Upper lobe of left lung (tissue), 4 donors: ENCODE measurements around the gene CCDC3.

Source experiments
- CTCF ChIP-seq, 6 experiments: fragments of 450-650 bp in 4 of 6; fragments of 200-600 bp in 2 of 6; sonication (generic) in 2 of 6; IDR thresholded peaks; one replicate each; pipeline ENCODE4 v1.5.1; 2016 to 2019; ENCODE audit warnings: antibody characterized with exemption in 6 of 6
- POLR2A ChIP-seq, 4 donors: fragments of 450-650 bp; IDR thresholded peaks; one replicate each; pipeline ENCODE4 v1.5.1; 2016 to 2017; ENCODE audit warnings: antibody characterized with exemption in 4 of 4, mild to moderate bottlenecking in 2 of 4

GRCh38 chr10:12975266-12975665 is 26.2 kb downstream of the CCDC3 start:
- TF ChIP-seq CTCF (IDR thresholded peaks at IDR 0.05) (no peak), POLR2A (IDR thresholded peaks at IDR 0.05) (no peak)
